GM21786 (cell line): ENCODE data around the gene HSPA5.
"Not testable (repeated sequence)": the region's sequence is repeated elsewhere in the genome, so short reads cannot be mapped to it uniquely, and the experiment has no call there.

Experiments
- ATAC-seq: cut with Tn5 transposase; IDR thresholded peaks from one replicate; pipeline ENCODE4 v1.9.1; 2021; ENCODE audit not compliant: unreplicated experiment

The HSPA5 gene

DNA sequence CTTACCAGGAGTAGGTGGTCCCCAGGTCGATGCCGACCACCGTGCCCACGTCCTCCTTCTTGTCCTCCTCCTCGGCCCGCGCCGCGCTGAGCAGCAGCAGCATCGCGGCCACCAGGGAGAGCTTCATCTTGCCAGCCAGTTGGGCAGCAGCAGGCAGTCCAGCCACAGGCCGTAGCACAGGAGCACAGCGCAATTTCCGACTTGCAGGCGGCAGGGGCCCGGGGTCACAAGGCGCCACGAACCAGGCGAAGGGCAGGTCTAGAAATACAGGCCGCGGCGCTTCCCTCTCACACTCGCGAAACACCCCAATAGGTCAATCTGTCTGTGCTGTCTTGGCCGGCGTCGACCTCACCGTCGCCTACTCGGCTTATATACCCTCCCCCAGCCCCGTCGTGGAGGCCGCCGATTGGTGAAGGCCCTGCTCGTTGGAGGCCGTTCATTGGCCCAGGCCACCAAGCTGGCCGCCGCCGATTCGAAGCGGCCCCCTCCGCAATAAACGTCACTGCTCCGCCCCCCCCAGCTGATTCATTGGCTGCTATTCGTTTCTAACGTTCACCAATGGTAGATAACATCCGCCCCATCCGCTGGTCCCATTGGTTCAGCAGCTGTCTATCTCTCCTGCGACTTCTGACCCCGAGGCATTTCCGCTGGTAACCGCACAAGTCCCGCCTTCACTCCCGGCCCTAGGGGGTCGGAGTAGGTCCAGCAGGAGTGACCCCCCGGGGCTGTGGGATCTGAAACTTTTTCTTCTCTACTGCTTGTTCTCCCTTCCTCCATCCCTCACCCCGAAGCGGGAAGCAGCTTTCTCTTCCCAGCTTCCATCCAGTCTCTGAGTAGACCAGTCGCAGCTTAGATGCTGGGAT lies at the start of gene HSPA5:
Gene HSPA5 (minus strand): TSS at position 344 of the 863 bp plus-strand sequence. CDS start 217 bp downstream, at position 127.
- peak; percentile 95 for ATAC-seq

DNA sequence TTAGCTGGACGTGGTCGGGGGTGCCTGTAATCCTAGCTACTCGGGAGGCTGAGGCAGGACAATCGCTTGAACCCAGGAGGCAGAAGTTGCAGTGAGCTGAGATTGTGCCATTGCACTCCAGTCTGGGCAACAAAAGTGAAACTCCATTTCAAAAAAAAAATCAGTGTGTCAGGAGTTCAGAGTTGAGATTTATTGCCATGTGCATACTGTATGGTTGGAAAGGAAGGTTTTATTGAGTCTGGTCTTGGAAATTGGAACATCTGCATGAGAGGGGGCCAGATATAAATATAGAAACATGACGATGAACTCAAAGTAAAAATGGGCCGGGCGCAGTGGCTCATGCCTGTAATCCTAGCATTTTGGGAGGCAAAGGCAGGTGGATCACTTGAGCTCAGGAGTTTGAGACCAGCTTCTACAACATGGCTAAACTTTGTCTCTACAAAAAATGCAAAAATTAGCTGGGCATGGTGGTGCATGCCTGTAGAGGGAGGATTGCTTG lies 45.8 kb upstream of the HSPA5 start:
- not testable (repeated sequence) for ATAC-seq

DNA sequence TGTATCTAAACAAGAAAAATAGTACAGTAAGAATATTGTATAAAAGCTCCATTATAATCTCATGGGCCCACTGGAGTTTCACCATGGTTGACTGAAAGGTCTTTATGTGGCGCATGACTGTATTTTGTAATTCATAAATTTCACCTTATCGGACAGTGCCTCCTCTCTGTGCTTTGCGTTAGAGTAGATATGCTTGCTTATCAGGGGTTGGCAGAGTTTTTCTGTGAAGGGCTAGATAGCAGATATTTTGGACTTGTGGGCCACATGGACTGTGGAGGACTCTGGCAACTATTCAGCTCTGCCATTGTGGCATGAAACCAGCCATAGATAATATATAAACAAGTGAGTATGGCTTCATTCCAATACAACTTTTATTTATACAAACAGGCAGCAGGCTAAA lies 43.7 kb upstream of the HSPA5 start:
- ATAC-seq = no peak

DNA sequence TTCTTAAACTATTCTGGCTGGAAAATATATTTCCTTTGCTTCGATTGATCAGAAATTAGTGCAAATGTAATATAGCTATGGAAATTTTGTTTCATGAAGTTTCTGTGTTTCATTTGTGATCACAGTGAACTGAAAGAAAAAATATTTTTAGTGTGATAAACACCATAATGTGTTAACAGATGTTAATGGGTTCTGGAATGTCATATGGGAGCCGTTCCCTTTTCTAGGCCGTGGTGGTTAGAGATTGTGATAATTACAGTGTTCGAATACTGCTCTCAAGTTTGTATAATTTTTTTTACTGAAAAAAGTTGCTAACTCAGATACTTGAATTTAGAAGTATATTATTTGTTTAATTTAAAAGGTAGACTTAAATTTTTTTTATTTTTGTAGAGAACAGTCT lies 39.8 kb upstream of the HSPA5 start:
- ATAC-seq = no peak

DNA sequence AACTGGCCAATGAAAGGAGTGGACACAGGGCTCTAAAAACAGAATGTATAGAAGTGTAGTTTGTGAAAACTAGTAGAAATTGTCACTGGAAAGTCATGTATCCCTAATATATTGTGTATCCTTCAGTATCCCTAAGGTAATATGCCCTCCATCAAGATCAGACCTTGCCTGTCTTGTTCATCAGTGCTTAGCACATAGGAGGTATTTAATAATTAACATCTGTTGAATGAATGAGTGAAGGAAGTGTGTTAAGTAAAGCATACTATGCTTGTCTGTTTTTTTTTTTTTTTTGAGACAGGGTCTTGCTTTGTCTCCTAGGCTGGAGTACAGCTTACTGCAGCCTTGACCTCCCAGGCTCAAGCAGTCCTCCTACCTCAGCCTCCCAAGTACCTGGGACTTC lies 36.3 kb upstream of the HSPA5 start:
- ATAC-seq = no peak

DNA sequence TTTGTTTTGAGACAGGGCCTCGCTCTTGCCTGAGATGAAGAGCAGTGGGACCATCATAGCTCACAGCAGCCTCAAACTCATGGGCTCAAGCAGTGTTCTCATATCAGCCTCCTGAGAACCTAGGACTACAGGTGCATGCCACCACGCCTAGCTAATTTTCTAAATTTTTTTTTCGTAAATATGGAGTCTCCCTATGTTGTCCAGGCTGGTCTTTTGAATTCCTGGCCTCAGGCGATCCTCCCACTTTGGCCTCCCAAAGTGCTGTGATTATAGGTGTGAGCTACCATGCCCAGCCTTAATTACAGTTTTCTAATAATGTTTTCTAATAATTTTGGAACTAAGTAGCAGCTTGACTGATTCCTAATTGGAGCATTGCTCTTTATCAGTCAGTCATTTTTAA lies 35.6 kb upstream of the HSPA5 start:
- ATAC-seq = no peak

DNA sequence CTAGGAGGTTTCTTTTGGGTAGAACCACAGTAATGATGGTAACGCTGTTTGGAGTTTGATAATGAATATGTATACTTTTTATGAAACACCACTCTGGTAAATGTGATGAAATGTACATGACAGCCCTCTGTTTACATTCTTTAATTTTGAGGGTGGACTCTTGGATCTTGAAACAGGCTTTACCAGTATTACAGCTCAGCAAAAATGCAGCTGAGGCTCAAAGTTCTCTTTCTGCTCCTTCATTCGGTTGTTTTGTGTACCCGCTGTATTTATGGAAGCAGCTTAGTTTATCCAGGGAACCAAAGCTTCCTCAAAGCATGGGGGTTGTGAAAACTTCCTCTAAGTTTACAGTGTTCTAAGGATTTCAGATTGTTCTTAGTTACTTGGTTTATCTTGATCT lies 31.6 kb upstream of the HSPA5 start:
- no peak for ATAC-seq

DNA sequence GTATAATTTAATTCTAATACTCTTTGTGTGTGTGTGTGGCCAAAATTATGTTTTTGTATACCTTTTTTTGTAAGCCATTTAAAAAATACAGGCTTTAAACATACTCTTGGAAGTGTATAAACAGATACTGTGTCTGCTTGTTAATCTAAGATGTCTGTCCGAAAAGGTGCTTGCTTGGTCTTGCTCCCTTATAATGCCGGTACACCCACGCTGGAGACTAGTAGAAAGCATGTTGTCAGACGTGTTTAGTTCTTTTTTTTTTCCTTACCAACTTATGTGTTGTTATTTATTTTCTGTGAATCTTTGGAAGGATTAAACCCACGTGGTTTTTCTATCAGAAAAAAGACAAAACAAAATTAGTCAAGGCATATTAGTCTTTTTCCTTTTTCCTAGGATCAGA lies 29.9 kb upstream of the HSPA5 start:
- ATAC-seq = no peak

DNA sequence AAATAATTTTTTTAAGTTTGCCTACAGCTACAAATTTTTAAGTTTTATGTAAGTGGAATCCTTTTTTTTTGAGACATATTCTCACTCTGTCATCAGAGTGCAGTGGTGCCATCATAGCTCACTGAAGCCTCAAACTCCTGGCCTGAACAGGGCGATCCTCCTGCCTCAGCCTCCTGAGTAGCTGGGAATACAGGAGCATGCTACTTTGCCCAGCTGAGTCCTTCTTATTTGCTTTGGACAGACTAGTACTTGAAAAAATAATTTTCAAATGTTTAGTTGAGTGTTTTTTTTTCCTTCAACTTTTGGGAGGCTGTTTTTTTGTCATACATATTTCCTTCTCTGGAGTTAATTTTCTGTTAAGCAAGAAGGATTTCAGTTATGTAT lies 27.9 kb upstream of the HSPA5 start:
- no peak for ATAC-seq

DNA sequence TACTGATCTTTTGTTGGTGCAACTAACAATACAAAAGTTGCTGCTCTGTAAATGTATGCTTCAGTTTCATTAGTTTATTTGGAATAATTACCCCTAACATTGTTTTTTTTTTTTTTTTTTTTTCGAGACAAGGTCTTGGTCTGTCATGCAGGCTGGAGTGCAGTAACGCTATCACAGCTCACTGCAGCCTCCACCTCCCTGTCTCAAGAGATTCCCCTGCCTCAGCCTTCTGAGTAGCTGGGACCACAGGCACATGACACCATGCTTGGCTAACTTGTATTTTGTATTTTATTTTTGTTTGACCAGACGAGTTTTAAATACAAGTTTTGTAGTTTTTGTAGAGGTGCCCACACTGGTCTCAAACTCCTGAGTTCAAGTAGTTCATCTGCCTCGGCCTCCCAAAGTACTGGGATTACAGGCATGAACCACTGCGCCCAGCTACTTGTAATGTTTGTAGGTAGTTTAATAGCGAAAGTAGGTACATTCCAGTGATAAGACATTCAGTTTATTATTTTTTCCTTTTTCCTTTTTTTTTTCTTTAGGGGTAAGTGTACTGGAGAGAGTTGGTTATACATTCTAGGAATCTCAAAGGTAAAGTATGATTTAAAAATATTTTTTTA lies 27.4 kb upstream of the HSPA5 start:
- no peak for ATAC-seq

DNA sequence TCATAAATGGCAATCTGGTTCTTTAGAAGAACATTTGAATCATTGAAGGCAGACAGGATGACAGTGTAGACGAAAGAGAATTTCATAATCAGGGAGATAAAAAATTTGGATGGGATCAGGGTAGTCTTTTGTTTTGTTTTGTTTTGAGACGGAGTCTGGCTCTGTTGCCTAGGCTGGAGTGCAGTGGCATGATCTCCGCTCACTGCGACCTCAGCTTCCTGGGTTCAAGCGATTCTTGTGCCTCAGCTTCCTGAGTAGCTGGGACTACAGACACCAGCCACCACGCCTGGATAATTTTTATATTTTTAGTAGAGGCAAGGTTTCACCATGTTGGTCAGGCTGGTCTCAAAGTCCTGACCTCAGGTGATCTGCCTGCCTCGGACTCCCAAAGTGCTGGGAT lies 22.9 kb upstream of the HSPA5 start:
- ATAC-seq = not testable (repeated sequence)

DNA sequence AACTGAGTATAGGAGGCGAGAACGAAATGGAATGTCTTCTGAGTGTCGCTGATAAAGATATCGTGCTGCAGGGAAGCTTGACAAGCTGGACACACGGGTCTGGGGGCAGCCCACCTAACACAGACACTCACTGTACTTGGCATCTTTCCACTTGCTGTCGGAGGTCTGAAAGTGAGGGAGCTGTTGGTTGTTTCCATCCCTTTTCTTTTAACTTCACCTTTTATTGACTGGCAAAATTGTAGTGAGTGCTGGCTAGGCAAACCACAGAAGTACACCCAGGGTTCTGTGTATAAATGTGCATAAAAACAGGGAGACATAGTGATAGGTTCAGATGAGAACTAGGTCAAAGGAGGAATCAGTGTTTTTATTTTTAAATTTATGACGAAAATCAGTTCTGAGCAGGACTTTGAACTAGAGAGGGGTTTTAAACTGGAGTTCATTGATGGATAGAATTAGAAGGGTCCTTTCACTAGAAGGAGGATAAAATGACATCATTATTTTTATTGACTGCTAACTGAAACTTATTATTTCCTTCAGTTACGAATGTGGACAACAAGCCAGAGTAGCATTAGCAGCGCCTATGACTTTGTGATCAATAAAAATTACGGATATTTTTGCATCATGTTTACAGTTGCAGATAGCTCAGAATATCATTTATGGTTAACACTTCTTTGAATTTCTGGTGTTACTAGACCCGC lies 21.3 kb upstream of the HSPA5 start:
- no peak for ATAC-seq

DNA sequence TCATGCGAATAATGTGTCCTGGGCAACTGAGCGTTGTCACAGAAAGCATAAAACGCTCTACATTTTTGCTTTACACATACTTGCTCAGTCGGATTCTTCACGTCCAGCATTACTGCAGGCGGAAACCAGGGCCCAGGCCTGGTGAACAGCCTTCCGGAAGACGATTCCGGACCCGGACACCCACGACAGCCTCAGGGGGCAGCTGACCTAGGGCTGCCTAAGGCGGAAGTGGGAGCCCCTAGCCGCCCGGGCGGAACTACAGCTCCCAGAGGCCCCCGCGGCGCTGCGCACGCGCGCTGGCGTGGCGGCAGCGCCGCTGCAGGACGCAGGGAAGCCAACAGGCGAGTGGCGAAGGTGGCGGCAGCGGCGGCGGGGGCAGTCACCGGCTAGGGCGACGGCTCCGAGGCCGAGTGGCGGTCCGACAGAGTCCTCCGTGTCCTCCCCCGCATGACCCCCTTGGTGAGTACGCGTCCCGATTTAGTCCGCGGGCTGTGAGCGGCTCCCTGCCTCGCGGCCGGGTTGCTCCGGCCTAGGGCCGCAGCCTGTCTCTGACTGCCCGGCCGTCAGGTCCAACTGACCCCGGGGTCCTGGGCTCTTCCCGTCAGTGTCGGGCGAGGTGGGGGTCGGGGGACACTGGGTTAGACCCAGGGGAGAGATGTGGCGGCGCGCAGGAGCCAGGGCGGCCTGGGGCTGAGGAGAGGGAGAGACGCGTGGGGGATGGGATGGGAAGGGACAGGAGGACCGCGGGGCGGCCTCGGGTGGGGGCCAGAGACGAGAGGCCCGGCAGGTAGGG lies 20.6 kb upstream of the HSPA5 start, which contains the start of gene GAPVD1:
Gene GAPVD1 (plus strand): TSS at position 326 of the 793 bp plus-strand sequence. CDS start 37,096 bp downstream, outside the sequence.
- peak; percentile 89 for ATAC-seq

DNA sequence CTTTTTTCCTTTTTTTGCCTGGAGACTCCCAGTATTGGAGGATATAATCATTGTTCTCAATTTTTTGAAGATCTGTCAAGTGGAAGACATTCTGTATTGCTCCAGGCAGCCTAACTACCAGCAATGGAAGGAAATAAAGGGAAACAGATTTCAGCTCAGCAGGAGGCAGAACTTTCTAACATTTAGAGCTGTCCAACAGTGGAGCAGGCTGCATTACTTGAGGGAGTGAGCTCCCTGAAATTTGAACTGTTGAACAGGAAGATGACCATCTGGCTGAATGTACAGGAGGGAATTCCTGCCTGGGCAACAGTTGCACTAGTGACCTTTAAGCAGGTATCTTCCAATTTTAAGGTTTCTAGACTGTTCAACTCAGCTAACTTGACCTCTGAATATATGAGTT lies 19.4 kb upstream of the HSPA5 start:
- ATAC-seq = no peak

DNA sequence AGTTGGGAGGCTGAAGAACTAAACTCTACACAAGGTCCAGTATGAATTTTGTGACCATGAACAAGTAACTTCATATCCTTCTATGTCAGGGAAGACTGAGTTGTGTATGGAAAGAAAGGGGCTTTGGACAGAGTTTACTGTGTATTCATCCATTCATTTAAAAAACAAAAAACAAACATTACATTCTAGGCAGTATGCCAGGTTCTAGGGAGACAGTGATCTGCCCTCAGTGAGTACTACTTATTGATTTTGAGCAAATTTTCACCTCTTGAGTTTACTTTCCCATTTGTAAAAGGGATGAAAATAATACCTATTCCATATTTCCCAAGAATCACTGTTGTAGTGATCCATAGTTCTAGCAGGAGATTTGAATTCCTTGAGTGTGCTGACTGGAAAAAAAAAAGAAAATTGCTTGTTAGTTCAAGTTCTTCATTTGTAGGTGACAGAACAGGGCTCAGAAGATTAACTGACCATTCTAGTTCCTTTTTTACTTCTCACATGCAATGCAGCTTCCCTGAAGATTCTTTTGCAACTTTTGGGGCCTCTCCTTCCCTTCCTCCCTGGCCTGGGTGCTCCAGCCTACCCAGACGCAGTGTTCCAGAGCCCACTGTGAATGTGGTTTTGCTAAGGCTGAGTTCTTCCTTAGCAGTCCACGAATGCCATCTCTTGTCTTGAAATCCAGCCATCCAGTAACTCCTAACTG lies 17.8 kb upstream of the HSPA5 start:
- ATAC-seq = no peak

DNA sequence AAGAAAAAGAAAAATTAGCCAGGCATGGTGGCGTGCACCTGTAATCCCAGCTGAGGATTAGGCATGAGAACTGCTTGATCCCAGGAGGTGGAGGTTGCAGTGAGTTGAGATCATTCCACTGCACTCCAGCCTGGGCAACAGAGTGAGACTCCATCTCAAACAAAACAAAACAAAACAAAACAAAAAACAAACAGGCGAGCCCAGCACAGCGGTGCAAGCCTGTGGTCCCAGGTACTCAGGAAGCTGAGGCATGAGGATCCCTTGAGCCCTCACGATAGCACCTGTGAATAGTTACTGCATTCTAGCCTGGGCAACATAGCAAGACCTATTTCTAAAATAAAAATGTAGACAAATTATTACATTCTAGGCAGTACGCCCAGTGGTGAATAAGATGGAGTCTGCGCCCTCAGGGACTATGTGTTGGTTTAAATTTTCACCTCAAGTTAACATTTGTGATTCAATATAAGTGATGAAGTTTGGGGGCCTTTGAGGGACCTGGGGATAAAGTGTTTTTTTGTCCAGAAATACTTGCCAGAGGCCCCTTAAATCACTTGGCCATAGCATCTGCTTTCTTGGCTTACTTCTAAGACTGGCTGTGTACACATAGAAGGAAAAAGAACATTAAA lies 17.1 kb upstream of the HSPA5 start:
- no peak for ATAC-seq

DNA sequence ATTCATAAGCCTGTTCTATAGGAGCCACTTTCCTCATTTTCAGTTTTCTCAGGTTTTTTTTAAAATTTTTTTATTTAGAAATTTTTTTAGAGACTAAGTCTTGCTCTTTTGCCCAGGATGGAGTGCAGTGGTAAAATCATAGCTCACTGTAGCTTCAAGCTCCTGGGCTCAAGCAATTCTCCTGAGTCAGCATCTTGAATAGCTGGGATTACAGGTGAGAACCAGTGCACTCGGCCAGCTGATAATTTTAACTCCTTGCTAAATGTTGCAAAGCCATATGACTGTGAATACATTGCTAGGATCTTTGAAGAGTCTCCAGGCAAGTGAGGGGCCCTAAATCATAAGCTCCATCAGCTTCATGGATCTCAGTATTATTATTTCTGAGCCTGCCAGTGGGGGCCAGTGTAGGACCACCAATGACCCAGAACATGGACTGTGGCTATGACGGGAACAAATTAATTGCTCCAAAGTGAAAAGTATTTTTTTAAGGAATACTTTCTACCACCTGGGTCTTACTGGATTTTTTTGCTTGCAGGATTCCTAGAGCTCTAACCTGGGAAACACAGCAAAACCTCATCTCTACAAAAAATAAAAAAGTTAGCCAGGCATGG lies 14.7 kb upstream of the HSPA5 start:
- ATAC-seq = no peak

DNA sequence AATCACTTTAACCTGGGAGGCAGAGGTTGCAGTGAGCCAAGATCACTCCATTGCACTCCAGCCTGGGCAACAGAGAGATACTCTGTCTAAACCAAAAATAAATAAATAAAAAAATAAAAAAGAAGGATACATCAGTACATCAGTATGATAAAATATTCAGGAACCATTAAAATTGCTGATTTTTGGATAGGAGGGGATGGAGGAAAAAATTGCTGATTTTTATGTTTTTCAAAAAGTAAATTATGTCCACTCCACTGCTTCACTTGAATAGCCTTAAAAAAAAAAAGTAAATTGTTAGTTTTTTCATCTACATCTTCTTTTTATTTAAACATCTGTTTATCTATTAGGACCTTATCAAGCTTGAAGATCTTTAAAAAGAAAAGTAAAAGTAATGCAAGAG lies 13.1 kb upstream of the HSPA5 start:
- no peak for ATAC-seq

DNA sequence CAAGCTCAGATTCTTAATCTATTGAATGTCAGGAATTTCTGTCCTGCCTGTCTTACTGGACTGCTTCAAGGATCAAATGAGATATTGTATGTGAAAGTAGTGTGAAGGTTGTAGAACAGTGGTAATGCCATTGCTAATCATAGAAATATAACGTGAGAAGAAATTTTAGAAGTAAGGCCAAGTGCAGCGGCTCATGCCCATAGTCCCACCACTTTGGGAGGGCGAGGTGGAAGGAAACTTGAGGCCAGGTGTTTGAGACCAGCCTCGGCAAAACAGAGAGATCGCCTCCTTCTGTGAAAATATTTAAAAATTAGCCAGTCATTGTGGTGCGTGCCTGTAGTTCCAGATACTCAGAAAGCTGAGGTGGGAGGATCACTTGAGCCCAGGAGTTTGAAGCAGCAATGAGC lies 5.1 kb upstream of the HSPA5 start:
- no peak for ATAC-seq
